K562 (cell line): ENCODE measurements around the gene VGLL1. TPM values are rescaled to one million over a fixed set of nuclear protein-coding genes. Genes with fewer than 3 reads are reported as not detected.

Source experiments
- ATAC-seq: fragments of 200-7000 bp; cut with Tn5 transposase; 3 replicates; pipeline ENCODE4 v1.9.1; 2020; ENCODE audit warnings: moderate library complexity
- BruUV-seq: library from RNA; stranded (reverse); fragments of 400-500 nt; replicated peaks from 2 replicates; lab custom pipeline; 2021; lab: Mats Ljungman, UMichigan
- CTCF ChIA-PET: fragments of 300-600 bp; formaldehyde crosslinking; extraction: SDS; loops from one replicate; lab custom pipeline; 2021; ENCODE audit warnings: low intra/inter-chr PET ratio; lab: Yijun Ruan, JAX
- POLR2A ChIA-PET: fragments of 300-600, 350-650 bp; sonication (Branson Sonifier 250); formaldehyde crosslinking; extraction: SDS; loops from one replicate; lab custom pipeline; 2021; ENCODE audit warnings: antibody characterized with exemption, inconsistent platforms; lab: Yijun Ruan, JAX
- DNase-seq, 4 experiments: peaks; one replicate each; pipeline versions ENCODE4 v3.0.0 to v3.0.0-alpha.2; 2011 to 2018; ENCODE audit warnings: low spot score in 3 of 4, mixed read lengths in 3 of 4; ENCODE audit errors: extremely low read depth in 1 of 4
- FAIRE-seq: peaks from 2 replicates; lab custom pipeline; 2011; peaks lifted over from hg19 to GRCh38; lab: Jason Lieb, UNC
- H2AFZ ChIP-seq: 2 replicates; pipeline ENCODE4 v1.6.0; 2011; ENCODE audit warnings: low read depth, low read length, control low read depth, inconsistent platforms
- H3K27ac ChIP-seq: fragments of 200-600 bp; 3 replicates; pipeline ENCODE4 v1.8.0; 2011; ENCODE audit warnings: low read depth, mild to moderate bottlenecking, control low read depth, inconsistent platforms, low read length, moderate library complexity, mixed read lengths; ENCODE audit errors: extremely low read depth
- H3K27me3 ChIP-seq, 2 experiments: fragments of 300-600 bp in 1 of 2; 2 replicates in 1 of 2; 3 replicates in 1 of 2; pipeline versions ENCODE4 v1.6.0 to v1.8.0; 2011; ENCODE audit warnings: inconsistent platforms in 2 of 2, low read length in 2 of 2, mild to moderate bottlenecking in 1 of 2, mixed read lengths in 1 of 2, moderate library complexity in 1 of 2; ENCODE audit not compliant: control insufficient read depth in 2 of 2, insufficient read depth in 2 of 2
- H3K36me3 ChIP-seq: fragments of 300-600 bp; 3 replicates; pipeline ENCODE4 v1.8.0; 2011; ENCODE audit warnings: mild to moderate bottlenecking, low read length, inconsistent platforms; ENCODE audit not compliant: control insufficient read depth, insufficient read depth
- H3K4me1 ChIP-seq, 2 experiments: fragments of 200-600 bp in 1 of 2; replicated peaks in 1 of 2; 2 replicates in 1 of 2; 3 replicates in 1 of 2; pipeline versions ENCODE4 v1.5.1 to v1.8.0; 2011; ENCODE audit warnings: inconsistent platforms in 2 of 2, low read length in 2 of 2, mild to moderate bottlenecking in 1 of 2, mixed read lengths in 1 of 2, moderate library complexity in 1 of 2; ENCODE audit not compliant: control insufficient read depth in 2 of 2, insufficient read depth in 2 of 2
- H3K4me2 ChIP-seq: 2 replicates; pipeline ENCODE4 v1.6.1; 2011; ENCODE audit warnings: low read length, control low read depth, inconsistent platforms, mixed read lengths; ENCODE audit not compliant: insufficient read depth
- H3K4me3 ChIP-seq: fragments of 200-600 bp; sonication (generic), shearing (Covaris generic); 2 replicates; pipeline ENCODE4 v1.5.1; 2016; ENCODE audit warnings: control low read depth, inconsistent platforms
- H3K79me2 ChIP-seq: fragments of 200-600 bp; 3 replicates; pipeline ENCODE4 v1.8.0; 2011; ENCODE audit warnings: low read length, inconsistent platforms; ENCODE audit not compliant: control insufficient read depth, insufficient read depth
- H3K9ac ChIP-seq, 2 experiments: 2 replicates each; pipeline versions ENCODE4 v1.6.0 to v1.6.1; 2011; ENCODE audit warnings: low read depth in 2 of 2, low read length in 2 of 2, control low read depth in 1 of 2, inconsistent platforms in 1 of 2, mild to moderate bottlenecking in 1 of 2, mixed read lengths in 1 of 2; ENCODE audit not compliant: insufficient read depth in 1 of 2
- H3K9me1 ChIP-seq: one replicate; pipeline ENCODE4 v1.6.0; 2011; ENCODE audit warnings: inconsistent platforms, mild to moderate bottlenecking, low read length, moderate library complexity; ENCODE audit not compliant: control insufficient read depth, insufficient read depth
- H3K9me3 ChIP-seq: replicated peaks from 2 replicates; pipeline ENCODE4 v1.5.1; 2011; ENCODE audit warnings: low read depth, low read length, inconsistent platforms; ENCODE audit not compliant: control insufficient read depth, insufficient read depth
- H4K20me1 ChIP-seq: replicated peaks from 2 replicates; pipeline ENCODE4 v1.6.1; 2011; ENCODE audit warnings: low read length, inconsistent platforms, mixed read lengths; ENCODE audit not compliant: control insufficient read depth, insufficient read depth
- E2F6 ChIP-seq, 2 experiments: IDR thresholded peaks; 2 replicates each; pipeline ENCODE4 v1.6.1; 2011; ENCODE audit warnings: borderline replicate concordance in 1 of 2, control low read depth in 1 of 2, low read depth in 1 of 2, low read length in 1 of 2, mild to moderate bottlenecking in 1 of 2, mixed read lengths in 1 of 2, moderate library complexity in 1 of 2; ENCODE audit not compliant: insufficient read depth in 1 of 2, insufficient read length in 1 of 2, poor library complexity in 1 of 2, severe bottlenecking in 1 of 2; ENCODE audit errors: extremely low read depth in 1 of 2
- SMAD3 ChIP-seq: fragments of 450-650 bp; formaldehyde crosslinking; conservative IDR thresholded peaks from 2 replicates; pipeline ENCODE4 v1.4.0; 2020; ENCODE audit warnings: mild to moderate bottlenecking
- TARDBP ChIP-seq: fragments of 450-650 bp; IDR thresholded peaks from 2 replicates; pipeline ENCODE4 v1.6.1; 2016
- ZBED1 ChIP-seq: IDR thresholded peaks from 2 replicates; pipeline ENCODE4 v1.6.1; 2014
- ZNF695 ChIP-seq: fragments of 450-650 bp; formaldehyde crosslinking; IDR thresholded peaks from 2 replicates; pipeline ENCODE4 v1.4.0; 2020; ENCODE audit warnings: mild to moderate bottlenecking, moderate library complexity
- ZSCAN29 ChIP-seq: fragments of 450-650 bp; IDR thresholded peaks from 2 replicates; pipeline ENCODE4 v1.6.1; 2017
- WGBS: fragments of 100-300 bp; shearing (Covaris generic); methylation state at CpG from one replicate; pipeline ENCODE4 v1.1.6; 2016; ENCODE audit warnings: low coverage, mixed read lengths; ENCODE audit not compliant: insufficient coverage; ENCODE audit errors: missing lambda C conversion rate; 5-methylcytosine and 5-hydroxymethylcytosine counted together
- in situ Hi-C: fragments of 300-500 bp; cut with MboI; formaldehyde crosslinking; loops from 4 replicates; pipeline ENCODE4 v1.15.0; 2018; ENCODE audit warnings: inconsistent platforms, mixed read lengths
- intact Hi-C: fragments of 100-400 bp; cut with micrococcal nuclease; formaldehyde crosslinking; loops from 2 replicates; pipeline ENCODE4 v1.14.2; 2022
- polyA plus RNA-seq, 8 experiments: library from polyadenylated mRNA; depleted of rRNA in 4 of 8; stranded (reverse) in 5 of 8; unstranded in 3 of 8; fragments of >200 nt; fragmentation: Nextera tagmentation in 2 of 8; fragmentation: Illumina TruSeq in 1 of 8; extraction: Ambion mirVana in 2 of 8; extraction: Trizol in 1 of 8; gene quantifications; 2 replicates each; pipeline versions ENCODE4 v1.2.1 to v1.2.3, GENCODE V29; 2011 to 2014; ENCODE audit warnings: inconsistent platforms in 1 of 8, missing spikeins in 1 of 8
- total RNA-seq, 7 experiments: library from RNA; depleted of rRNA in 6 of 7; stranded (reverse); fragments of >200 nt in 6 of 7; fragmentation: Illumina TruSeq in 2 of 7; extraction: Trizol in 2 of 7; gene quantifications; 2 replicates each; pipeline versions ENCODE4 v1.2.1 to v1.2.3, GENCODE V29; 2011 to 2021; ENCODE audit warnings: low replicate concordance in 1 of 7
- TF ChIP-seq, protein P1 (sequence below): fragments of 450-650 bp; formaldehyde crosslinking; IDR thresholded peaks from 2 replicates; pipeline ENCODE4 v1.4.0; 2022; ENCODE audit warnings: mild to moderate bottlenecking, moderate library complexity

VGLL1 gene
- total and polyA plus RNA-seq, 9 of the 15 experiments (the other 6 are each of a cell fraction or from before 2014, with no cell fraction given) = not detected

- ChIA-PET CTCF (no interaction called here), POLR2A (interaction anchor here (0.6 kb wide), 1 partner anchor 231 kb away, joined by 3 read pairs; no protein-coding TSS in a partner anchor)
- no peak overlapping the region for H3K4me2 ChIP-seq
- TF ChIP-seq, protein P1, sequence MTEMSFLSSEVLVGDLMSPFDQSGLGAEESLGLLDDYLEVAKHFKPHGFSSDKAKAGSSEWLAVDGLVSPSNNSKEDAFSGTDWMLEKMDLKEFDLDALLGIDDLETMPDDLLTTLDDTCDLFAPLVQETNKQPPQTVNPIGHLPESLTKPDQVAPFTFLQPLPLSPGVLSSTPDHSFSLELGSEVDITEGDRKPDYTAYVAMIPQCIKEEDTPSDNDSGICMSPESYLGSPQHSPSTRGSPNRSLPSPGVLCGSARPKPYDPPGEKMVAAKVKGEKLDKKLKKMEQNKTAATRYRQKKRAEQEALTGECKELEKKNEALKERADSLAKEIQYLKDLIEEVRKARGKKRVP (CRISPR knock-in tag) = no peak
- TF ChIP-seq ZSCAN29 (no peak), SMAD3 (CRISPR knock-in tag) (no peak), TARDBP (no peak), ZBED1 (no peak), ZNF695 (CRISPR knock-in tag) (no peak), E2F6 (IDR thresholded peaks at IDR 0.05; ENCODE audit: borderline replicate concordance in 1 of 2, extremely low read depth in 1 of 2, insufficient read depth in 1 of 2, insufficient read length in 1 of 2, low read depth in 1 of 2, low read length in 1 of 2, poor library complexity in 1 of 2, severe bottlenecking in 1 of 2) (peak in 1 of 2 experiments; percentile 40)
- H3K27ac ChIP-seq = no peak overlapping the region
- H3K27me3 ChIP-seq = peaks cover 0 to 25% of the 10 kb centered on the region in 2 experiments
- WGBS = 3% methylated on average over 3 of the region's 3 CpGs
- intact Hi-C loops = no loop called here
- no peak overlapping the region for H2AFZ ChIP-seq
- in situ Hi-C loops = no loop called here
- H4K20me1 ChIP-seq = no peaks in the 10 kb centered on the region
- no peaks in the 10 kb centered on the region for H3K36me3 ChIP-seq
- BruUV-seq = no TSS peak
- H3K4me3 ChIP-seq = no peak overlapping the region
- H3K9me3 ChIP-seq = no peaks in the 10 kb centered on the region
- ATAC-seq = peak; percentile 78
- peaks cover 0 to 8% of the 10 kb centered on the region in 2 experiments; a peak in 1 of 5 replicates for H3K4me1 ChIP-seq
- no peak for FAIRE-seq
- no peaks in the 10 kb centered on the region for H3K79me2 ChIP-seq
- no peak overlapping the region for H3K9ac ChIP-seq
- DNase-seq = peak in 2 of 4 experiments; percentile 19 to 34
- no peaks in the 10 kb centered on the region for H3K9me1 ChIP-seq
These were observed 9.3 kb downstream of the VGLL1 start for GRCh38 chrX:136541294-136541693.
